NCI-H345 (cell line): ENCODE measurements around the gene TKFC.
A peak's percentile ranks its signal among the peaks of the same experiment; 100 is the strongest.

Source experiments
- DNase-seq: peaks from one replicate; lab custom pipeline; 2025; lab: John Stamatoyannopoulos, UW

Gene TKFC

DNA sequence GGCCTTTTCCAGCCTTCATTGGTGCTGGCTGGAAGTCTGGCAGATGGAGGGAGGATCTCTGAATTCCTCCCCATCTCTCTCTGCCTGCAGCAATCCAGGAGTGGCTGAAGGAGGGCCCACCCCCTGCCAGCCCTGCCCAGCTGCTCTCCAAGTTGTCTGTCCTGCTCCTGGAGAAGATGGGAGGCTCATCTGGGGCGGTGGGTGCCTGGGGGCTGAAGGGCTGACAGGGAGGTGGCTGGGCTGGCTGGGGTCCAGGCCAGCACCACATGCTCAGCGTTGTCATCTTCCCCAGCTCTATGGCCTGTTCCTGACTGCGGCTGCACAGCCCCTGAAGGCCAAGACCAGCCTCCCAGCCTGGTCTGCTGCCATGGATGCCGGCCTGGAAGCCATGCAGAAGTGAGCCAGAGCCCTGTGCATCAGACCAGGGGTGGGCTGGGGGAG is 12.2 kb downstream of the TKFC start:
- DNase-seq: no peak

DNA sequence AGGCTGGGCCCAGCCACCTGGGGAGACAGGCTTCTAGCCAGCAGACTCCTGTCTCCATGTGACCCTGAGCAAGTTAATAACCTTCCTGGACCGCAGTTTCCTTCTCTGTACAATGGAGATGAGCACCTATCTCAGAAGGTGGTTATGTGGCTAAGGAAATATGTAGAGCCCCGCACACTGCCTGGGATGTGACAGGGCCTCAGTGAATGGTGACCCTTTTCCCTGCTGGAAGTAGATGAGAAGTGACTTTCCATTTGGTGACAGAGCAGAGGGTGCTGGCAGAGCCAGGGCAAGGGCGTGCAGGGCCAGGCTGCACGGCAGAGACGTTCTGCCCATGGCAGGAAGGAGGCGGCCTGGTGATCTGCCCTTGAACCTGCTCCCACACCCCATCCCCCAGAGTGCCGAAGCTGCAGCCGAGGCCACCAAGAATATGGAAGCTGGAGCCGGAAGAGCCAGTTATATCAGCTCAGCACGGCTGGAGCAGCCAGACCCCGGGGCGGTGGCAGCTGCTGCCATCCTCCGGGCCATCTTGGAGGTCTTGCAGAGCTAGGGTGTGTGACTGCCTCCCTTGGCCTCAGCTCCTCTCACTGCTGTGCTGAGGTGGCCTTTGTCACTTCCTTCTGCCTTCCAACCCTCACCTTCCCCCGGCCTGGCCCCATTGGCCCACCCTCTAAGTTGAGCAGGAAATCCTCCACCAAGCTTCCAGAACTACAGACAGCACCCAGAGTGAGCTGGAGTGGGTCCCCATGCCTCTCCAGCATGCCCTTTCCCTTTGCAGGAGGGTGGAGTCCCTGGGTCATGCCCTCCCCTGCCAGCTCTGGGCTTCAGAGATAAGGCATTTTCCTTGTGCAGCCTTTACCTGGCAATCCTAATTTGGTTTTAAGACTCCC is 13.2 kb downstream of the TKFC start:
- no peak for DNase-seq

DNA sequence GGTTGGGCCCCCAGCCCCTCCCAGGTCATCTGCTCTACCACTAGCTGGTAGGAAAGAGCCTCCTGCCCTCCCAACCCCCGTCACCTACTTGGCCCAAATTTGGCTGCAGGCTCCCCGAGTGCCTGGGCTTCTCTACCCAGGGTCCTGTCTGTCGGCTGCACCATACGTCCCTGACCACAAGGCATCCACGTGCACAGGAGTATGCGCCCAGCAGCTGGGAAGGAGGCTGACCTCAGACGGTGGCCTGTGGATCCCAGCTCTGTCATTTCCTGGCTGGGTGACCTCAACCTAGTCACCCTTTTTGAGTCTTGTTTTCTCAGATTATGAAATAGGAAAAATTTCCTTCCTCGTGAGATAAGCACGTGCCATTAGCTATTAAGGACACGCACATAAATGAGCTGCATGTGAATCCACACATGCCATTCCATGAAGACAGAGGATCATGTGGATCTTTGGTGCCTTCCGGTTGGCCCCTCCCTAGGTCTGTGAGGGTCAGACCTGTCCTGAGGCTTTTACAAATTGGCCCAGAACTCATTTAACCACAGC is 15.0 kb downstream of the TKFC start:
- no peak for DNase-seq

DNA sequence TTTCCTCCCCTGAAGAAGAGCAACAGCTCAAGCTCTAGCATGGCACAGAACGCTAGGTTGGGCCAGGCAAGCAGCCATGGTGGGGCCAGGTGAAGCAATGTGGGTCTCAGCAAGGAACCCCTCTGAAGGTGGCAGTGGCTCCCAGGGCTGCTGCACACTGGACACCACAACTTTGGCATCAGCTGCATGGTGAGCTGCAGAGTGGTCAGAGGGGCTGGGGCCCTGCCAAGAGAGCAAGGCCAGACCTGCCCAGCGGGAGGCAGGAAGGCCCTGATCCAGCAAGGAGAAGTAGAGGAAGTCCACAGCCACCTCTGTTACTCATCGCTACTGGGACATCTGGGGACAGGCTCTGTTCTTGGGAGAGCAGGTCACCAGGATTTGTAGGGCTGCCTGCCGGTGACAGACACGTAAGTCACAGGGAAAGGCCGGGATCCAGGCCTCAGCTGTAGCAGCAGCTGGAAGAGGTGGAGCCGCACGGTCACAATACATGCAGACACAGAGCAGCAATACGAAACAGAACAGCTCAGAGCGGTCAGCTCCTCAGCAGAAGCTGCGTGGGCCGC is 16.2 kb downstream of the TKFC start:
- no peak for DNase-seq

DNA sequence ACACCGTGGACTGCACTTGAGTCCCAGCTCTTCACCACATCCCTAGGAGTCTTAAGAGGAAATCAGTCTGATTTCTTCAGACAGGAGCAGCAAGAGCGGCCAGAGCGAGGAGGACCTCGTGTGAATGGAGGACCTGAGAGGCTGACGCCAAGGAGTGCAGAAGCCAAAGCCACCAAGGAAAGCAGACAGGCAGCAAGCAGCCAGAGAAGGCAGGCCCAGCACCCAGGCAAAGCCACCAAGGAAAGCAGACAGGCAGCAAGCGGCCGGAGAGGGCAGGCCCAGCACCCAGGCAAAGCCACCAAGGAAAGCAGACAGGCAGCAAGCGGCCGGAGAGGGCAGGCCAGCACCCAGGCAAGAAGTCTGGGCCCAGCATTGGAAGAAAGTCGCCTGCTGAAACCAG is 16.9 kb downstream of the TKFC start:
- no peak for DNase-seq

DNA sequence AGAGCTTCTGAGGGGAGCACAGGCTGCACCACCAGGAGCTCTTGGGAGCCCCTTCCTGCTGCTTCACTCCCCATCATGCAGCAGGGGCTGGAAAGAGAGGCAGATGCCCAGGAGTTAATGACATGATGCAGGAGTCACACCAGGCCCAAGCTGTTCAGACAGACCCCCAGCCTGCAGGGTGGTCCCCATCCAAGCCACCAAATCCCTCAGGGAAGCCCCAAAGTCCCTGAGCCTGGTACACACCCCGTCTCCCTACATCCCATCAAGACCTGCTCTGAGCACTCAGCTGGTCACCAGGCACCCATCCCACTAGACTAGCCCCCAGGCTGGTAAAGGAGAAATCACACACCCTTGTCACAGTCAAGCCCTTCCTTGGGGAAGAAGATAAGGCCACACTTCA is 17.3 kb downstream of the TKFC start:
- no peak for DNase-seq

DNA sequence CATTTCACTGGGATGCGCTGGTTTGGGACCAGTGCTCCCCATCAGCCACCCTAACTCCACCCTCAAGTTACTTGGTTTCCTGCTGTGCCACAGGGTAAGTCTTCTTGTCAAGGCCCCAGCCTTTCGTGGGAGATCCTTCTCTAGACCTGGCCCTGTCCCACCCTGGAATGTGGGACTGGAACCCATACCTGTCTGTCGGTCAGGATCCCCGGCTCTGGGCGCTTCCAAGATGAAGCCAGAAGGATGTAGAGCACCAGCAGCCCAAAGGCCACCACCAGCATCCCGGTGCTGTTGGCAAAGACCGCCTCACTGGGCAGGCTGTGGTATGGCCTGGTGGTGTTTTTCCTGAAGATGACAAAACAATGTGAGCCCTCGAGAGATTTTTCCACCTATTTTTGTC is 17.8 kb downstream of the TKFC start:
- DNase-seq: no peak

DNA sequence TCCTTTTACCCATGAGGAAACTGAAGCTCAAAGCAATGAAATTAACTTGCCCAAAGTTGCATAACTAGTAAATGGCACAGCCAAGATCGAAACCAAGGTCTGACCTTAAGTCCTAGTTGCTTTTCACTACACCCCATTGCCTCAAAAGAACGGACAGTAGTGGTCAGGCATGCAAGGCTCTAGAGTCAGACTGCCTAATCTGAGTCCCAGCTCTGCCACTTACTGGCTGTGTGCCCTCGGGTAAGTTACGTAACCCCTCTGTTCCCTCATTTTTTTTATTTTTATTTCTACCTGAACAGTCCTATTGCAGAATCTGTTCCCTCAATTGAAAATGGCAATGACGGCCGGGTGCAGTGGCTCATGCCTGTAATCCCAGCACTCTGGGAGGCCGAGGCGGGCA is 19.0 kb downstream of the TKFC start:
- DNase-seq: no peak

DNA sequence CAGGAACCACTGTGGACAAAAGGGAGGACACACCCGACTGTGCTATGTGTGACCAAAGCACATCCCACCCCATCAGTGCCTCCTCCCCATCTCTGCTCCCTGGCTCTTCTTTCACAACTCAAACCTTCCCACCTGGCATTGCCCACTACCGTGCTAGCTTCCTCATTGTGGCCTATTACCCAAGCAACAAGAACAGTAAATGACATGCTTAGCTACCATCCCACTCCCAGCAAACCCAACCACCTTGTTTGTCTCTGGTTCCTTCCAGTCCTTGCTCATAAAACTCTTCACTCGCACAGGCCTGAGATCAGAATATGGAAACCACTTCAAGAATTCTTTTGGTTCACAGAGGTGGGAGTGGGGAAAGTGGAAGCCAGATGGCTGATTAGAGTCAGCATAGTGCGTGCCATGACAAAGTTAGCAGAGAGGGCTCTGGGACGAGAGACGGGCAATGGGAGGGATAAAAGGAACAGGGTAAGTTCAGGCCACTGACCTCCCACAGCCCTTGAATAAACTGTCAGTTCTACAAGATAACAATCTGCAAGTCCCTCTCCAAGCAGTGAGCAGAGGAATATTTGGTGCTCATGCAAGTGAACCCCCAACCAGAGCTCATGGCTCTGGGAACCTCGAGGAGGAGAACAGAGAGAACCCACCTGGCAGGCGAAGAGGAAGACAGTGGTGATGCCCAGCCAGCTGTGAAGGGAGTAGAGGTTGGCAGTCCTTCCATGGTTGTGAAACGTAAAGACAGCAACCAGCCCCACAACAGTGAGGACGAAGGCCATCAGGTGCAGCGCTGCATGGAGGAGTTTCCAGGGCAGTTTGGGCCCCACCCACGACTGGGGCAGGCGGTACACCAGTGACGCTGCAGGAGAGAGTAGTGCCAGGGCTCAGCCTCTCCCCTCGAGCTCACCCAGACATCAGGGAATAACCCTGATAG is 20.4 kb downstream of the TKFC start:
- DNase-seq: no peak

DNA sequence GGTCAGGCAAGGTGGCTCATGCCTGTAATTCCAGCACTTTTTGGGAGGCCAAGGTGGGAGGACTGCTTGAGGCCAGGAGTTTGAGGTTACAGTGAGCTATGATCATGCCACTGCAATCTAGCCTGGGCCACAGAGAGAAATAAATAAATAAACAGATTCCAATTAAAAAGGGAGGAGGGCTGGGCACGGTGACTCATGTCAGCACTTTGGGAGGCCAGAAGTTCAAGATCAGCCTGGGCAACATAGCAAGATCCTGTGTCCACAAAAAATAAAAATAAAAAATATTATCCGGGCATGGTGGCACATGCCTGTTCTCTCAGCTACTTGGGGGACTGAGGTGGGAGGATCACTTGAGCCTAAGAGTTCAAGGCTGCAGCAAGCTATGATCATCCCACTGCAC is 21.2 kb downstream of the TKFC start:
- DNase-seq: no peak

DNA sequence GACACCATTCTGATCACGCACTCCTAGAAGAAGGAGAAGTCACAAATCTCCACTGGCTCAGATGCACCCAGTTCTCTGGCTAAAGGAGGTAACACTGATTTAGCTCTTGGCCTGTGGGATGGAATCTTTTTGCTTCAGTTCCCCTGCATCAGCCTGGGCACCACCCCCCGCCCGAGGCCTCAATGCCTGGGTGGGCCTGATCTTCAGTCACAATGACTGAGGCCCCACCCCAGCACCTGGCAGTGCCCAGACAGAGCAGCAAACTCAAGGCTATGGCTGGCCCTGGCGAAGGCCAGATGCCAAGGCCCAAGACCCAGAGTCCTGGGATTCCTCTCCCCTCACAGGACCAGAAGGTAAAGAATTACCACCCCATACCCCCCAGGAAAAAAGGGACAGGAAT is 23.7 kb downstream of the TKFC start:
- no peak for DNase-seq

DNA sequence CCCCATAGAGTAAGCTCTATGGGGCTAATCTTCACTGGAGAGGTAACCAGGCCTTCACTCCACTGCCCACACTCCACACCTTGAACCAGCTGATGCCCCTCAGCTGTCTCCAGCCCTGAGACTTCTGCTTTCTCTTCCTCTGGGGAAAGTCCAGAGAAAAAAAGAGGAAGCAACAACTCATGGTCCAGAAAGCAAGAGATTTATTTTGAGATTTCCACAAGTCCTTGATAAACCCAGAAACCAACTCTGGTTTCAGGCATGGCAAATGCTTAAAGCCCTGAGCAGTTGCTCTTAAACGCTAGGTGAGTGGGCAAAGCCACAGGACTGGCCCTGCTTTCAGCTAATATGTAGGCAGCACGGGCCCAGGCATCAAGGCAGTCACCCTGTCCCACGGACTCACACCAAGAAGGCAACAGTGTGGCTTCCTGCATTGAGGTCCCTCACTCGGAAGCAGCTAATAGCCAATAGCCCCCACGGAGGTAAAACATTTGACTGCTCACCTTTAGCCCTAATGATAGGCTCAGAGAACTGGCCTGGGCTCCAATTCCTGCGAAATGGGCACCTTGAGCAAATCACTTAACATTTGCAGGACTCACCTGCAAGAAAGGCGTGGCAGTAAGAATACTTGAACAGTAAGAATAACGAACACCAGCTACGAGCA is 24.3 kb downstream of the TKFC start:
- no peak for DNase-seq

DNA sequence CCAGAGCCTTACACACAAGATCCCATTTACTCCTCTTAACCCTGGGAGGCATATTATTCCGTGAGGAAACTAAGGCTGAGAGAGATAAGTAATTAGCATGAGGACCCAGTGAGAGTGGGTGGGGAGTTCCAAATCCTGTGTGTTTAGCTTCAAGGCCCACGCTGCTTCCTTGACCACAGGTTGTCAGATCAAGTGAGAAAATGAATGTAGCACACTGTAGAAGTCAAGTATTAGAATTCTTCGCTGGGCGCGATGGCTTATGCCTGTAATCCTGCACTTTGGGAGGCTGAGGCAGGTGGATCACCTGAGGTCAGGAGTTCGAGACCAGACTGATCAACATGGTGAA is 24.8 kb downstream of the TKFC start:
- DNase-seq: no peak

DNA sequence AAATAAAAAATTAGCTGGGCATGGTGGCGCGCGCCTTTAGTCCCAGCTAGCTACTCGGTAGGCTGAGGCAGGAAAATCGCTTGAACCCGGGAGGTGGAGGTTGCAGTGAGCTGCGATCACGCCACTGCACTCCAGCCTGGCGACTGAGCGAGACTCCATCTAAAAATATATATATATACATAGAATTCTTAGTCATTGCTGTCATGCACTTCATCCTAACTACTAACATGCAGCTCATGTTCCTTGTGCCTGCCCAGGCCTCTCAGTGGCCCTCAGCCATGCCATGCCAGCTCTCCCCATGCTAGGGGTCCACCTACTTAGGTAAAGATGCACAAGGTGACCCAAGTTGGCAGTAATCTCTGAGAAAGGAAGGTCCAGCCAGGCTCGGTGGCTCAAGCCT is 25.5 kb downstream of the TKFC start:
- DNase-seq: no peak

DNA sequence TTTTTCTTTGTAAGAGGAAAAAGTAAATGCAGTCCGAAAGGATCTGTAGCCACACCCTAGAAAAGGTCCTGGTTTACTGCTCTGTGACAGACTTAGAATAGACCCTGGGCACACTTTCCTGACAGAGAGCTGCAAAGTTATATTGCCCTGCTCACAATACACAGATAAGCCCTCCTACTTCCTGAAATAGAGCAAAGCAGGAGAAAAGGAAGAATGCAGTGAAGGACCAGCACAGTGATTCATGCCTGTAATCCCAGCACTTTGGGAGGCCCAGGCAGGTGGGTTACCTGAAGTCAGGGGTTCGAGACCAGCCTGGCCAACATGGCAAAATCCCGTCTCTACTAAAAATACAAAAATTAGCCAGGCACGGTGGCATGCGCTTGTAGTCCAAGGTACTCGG is 26.5 kb downstream of the TKFC start:
- DNase-seq: no peak

DNA sequence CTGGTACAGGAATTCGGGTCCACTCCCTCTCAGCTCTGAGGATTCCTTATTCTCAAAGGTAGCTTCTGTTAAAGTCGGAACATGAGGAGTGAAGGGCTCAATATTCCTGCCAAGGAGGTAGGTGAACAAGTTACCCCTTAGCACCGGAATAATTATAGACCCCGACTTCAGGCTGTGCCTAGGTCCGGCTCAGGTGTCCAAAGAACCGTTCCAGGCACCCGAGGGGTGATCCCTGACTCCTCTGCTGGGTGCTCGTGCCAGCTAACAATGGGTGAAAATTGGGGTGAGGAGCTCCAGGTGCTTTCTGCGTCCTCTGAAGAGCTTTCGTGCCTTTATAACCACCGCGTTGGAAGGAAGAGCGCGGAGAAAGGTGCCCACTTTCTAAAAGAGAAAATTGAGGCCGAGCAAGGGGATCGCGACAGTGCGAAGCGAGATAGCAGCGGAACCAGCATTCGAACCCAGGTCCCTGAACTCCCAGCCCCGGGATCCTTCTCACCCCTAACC is 28.3 kb downstream of the TKFC start:
- DNase-seq: no peak

DNA sequence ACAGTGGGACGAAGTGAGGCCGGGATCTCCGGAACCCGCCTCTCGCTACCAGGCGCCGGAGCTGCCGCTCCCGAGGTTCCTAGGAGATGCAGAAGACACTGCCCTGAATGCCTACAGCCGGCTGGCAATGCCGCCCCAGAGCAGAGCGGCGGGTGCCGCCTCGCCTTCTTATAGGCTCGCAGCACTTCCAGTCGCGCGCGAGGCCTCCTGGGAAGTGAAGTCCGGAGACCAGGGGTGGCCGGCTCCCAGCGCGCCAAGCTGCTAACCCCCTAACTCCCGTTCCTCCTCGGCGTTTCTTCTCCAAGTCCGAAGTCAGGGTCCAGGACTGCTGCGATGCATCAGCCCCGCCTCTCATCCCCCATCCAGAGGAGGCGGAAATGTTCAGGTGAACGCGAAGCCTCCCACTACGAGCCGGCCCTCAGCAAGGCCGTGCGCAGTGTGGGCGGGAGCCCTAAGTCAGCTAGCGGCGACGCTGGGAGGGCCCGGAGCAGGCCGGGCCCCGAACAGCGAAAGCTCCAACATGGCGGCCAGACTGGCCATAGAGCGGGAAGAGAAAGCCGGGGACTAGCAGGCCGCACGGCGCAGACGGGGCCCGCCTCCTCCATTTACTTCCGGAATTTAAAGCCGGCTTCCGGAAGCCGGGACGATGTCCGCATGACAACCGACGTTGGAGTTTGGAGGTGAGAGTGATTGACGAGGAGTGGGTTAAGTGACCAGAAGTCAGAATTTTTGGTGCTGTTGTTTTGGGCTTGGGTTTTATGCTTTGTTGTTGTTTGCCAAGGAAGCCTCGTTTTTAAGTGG is 28.9 kb downstream of the TKFC start, which contains the start of the genes CYB561A3 and TMEM138:
CYB561A3 (minus strand) TSS at position 142 of the 801 bp plus-strand sequence. CDS start 5,169 bp downstream, outside the sequence.
TMEM138 (plus strand) TSS at position 634 of the 801 bp plus-strand sequence. CDS start 2,017 bp downstream, outside the sequence.
- DNase-seq: peak; percentile 96

DNA sequence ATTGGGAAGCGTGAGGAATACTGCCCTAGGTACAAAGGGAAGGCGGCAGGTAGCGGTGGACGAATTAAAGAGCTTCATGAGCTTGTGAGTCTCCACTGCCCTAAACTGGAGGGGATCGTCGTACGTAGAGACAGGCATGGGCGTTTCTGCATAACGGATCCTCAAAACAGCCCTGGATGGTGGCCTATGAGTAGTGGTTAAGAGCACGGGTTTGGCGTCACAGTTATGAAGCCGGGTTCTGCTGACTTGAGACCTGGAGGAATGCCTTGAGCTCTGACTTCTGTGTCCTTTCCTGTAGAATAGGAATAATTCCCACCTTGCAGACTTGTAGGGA is 29.5 kb downstream of the TKFC start:
- peak; percentile 43 for DNase-seq

DNA sequence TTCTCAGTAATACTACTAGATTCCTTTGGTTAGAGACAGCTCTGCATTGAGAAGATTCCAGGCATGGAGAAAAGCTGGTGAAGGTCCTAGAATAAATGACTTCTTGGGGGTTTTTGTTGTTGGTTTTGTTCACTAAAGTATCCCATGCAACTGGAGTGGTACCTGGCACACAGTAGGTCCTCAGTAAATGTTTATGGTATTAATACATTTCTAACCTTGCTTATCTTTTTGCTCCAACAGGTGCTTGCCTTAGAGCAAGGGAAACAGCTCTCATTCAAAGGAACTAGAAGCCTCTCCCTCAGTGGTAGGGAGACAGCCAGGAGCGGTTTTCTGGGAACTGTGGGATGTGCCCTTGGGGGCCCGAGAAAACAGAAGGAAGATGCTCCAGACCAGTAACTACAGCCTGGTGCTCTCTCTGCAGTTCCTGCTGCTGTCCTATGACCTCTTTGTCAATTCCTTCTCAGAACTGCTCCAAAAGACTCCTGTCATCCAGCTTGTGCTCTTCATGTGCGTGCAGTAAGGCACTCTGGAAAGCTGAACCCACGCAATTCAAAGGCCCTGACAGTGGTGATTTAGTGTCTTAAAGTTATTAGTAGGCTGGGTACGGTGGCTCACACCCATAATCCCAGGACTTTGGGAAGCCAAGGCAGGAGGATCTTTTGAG is 31.1 kb downstream of the TKFC start:
- no peak for DNase-seq

DNA sequence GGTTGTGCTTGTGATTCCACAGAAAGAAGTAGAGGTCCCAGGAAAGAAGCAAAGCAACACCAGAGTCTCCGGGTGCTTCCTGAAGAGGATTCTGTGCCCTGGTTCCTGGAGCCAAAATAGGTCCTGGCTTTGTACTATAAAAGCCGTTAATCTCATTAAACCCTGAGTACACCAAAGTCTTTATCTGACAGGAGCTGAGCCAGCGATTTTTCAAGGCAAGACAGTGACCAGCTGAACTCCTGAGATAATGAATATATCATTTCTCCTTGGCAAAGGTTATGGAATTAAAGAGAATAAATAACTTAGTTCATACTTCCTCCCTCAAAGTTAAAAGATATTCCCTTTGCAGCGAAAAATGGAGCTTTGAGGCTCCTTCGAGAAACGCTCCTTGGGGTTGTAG is 34.4 kb downstream of the TKFC start:
- no peak for DNase-seq
